Measurements from ENCODE around the gene FSTL3.

The FSTL3 gene

DNA sequence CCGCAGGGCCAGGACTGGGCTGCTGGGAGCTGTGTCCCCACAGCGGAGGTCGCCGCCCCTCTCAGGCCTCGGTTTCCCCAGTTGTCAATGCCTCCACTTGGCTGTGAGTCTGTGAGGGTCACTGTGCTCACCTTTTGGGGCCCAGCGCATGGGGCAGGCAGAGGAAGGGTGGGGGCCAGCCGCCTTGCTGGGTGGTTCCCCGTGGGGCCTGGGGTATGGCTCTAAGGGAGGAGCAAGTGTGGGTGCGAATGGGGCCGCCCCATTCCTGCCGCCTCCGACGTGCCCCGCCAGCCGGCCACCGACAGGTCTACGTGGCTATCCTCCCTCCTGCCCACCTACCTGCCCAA lies 37.3 kb upstream of the FSTL3 start:
- TF ChIP-seq TAF1 (IDR thresholded peaks at IDR 0.05; ENCODE audit: low read depth, low read length) (no peak), POU2F2 (IDR thresholded peaks at IDR 0.05; ENCODE audit: low read depth, low read length) (no peak), POLR2AphosphoS5 (IDR thresholded peaks at IDR 0.05; ENCODE audit: low read depth, low read length) (no peak), POLR2A (IDR thresholded peaks at IDR 0.05; ENCODE audit: low read depth, low read length) (no peak), SPI1 (IDR thresholded peaks at IDR 0.05; ENCODE audit: low read depth, low read length) (no peak), PAX5 (IDR thresholded peaks at IDR 0.05; ENCODE audit: insufficient read depth, low read length, severe bottlenecking) (no peak)
- no peak for DNase-seq (ENCODE audit: insufficient read length, low spot score)
- FAIRE-seq: no peak

DNA sequence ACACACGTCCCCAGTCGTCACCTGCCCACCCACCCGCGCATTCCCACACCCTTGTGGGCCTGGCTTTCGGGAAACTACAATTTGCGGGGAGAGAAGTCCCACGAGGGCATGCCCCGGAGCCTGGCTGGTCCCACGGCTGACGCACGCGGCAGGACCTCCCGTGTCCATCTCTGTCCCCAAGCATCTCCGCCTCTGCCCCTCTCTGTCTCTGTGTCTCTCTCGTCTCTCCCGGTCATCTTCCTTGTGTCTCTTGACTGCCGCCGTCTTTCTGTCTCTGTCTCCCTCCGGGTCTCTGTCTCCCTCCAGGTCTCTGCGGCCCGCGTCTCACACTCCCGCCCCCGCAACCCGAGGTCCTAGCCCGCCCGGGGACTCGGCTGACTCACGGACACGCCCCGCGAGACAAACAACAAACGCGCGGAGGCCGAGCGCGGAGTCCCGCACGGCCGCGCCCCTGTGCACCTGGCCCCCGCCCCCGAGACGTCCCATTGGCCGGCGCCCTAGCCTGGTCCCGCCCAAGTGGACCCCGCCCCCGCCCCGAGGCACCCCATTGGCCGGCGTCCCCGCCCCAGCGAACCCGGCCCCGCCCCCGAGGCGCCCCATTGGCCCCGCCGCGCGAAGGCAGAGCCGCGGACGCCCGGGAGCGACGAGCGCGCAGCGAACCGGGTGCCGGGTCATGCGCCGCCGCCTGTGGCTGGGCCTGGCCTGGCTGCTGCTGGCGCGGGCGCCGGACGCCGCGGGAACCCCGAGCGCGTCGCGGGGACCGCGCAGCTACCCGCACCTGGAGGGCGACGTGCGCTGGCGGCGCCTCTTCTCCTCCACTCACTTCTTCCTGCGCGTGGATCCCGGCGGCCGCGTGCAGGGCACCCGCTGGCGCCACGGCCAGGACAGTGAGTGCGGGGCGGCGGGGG lies 36.7 kb upstream of the FSTL3 start, which contains the start of gene FGF22:
Gene FGF22 (plus strand): TSS at position 627 of the 908 bp plus-strand sequence. CDS start 47 bp downstream, at position 674.
- FAIRE-seq (peak; percentile 65), DNase-seq (ENCODE audit: insufficient read length, low spot score) (peak; percentile 98)
- TF ChIP-seq PAX5 (IDR thresholded peaks at IDR 0.05; ENCODE audit: insufficient read depth, low read length, severe bottlenecking): no peak
- no peak for TF ChIP-seq POLR2AphosphoS5 (IDR thresholded peaks at IDR 0.05; ENCODE audit: low read depth, low read length)
- no peak for TF ChIP-seq TAF1 (IDR thresholded peaks at IDR 0.05; ENCODE audit: low read depth, low read length)
- no peak for TF ChIP-seq POU2F2 (IDR thresholded peaks at IDR 0.05; ENCODE audit: low read depth, low read length)
- TF ChIP-seq POLR2A (IDR thresholded peaks at IDR 0.05; ENCODE audit: low read depth, low read length): no peak
- no peak for TF ChIP-seq SPI1 (IDR thresholded peaks at IDR 0.05; ENCODE audit: low read depth, low read length)

DNA sequence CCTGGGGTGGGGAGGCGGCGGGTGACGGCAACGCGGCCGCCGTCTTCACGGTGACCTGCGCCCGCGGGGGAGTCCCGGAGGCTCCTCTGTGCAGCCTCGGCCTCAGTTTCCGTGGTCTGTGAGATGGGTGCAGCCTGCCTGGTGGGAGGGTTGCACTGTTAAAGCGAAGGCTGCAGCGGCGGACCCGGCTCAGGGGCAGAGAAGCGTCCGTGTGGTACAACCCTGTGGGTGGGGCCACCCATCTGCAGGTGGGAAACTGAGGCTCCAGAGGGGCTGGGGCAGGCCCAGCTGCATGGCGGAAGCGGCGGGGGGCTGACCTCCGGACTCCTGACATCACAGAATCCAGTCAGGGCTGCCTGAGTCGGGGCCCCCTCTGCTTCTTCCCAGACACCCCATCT lies 36.0 kb upstream of the FSTL3 start:
- no peak for DNase-seq (ENCODE audit: insufficient read length, low spot score)
- TF ChIP-seq POU2F2 (IDR thresholded peaks at IDR 0.05; ENCODE audit: low read depth, low read length): no peak
- TF ChIP-seq POLR2AphosphoS5 (IDR thresholded peaks at IDR 0.05; ENCODE audit: low read depth, low read length): no peak
- TF ChIP-seq SPI1 (IDR thresholded peaks at IDR 0.05; ENCODE audit: low read depth, low read length): no peak
- no peak for TF ChIP-seq TAF1 (IDR thresholded peaks at IDR 0.05; ENCODE audit: low read depth, low read length)
- no peak for TF ChIP-seq PAX5 (IDR thresholded peaks at IDR 0.05; ENCODE audit: insufficient read depth, low read length, severe bottlenecking)
- no peak for TF ChIP-seq POLR2A (IDR thresholded peaks at IDR 0.05; ENCODE audit: low read depth, low read length)
- FAIRE-seq: no peak

DNA sequence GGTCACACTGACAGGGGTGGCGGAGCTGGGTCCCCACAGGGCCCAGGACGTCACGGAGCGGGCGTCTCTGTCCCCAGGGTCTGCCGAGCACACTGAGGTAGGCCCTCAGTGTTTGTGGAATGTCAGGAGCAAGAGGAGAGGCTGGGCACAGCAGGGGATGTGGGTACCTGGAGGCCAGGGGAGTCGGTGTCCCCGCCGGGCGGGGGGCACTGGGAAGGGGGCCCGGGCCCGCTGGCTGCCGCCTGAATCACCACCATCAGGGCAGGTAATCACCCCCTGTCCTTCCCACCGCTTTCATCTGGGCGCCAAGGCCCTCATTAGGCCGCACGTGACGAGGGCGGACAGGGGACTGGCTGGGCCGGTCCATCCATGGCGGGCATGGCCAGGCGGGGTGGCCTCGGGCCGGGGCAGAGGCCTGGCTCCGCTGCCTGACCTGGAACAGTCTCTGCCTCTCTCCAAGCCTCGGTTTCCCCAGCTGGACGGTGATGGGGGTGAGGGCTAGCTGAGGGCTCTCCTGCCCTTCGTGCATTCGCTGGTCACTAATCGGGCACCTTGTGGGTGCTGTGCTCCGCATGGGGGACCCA lies 35.5 kb upstream of the FSTL3 start:
- DNase-seq (ENCODE audit: insufficient read length, low spot score) (no peak), FAIRE-seq (no peak)
- TF ChIP-seq SPI1 (IDR thresholded peaks at IDR 0.05; ENCODE audit: low read depth, low read length) (no peak), TAF1 (IDR thresholded peaks at IDR 0.05; ENCODE audit: low read depth, low read length) (no peak), POLR2AphosphoS5 (IDR thresholded peaks at IDR 0.05; ENCODE audit: low read depth, low read length) (no peak), PAX5 (IDR thresholded peaks at IDR 0.05; ENCODE audit: insufficient read depth, low read length, severe bottlenecking) (no peak), POU2F2 (IDR thresholded peaks at IDR 0.05; ENCODE audit: low read depth, low read length) (no peak), POLR2A (IDR thresholded peaks at IDR 0.05; ENCODE audit: low read depth, low read length) (no peak)

DNA sequence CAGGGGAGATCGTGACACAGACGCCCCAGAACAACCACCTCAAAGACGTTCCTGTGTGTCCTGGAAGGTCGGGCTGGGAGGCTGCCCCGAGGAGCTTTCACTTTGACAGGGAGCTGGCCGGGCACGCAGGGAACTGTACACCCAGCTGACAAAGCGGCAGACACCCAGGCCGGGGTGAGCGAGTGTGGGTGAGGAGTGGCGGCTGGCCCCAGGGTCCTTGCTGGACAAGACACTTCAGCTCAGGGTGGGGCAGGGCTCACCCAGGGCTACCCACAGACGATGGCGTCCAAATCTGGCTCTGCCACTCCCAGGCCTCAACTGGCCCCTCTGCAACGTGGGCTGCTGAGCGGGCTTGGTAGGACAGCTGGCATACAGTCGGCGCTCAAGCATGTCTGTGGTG lies 34.5 kb upstream of the FSTL3 start:
- FAIRE-seq (peak; percentile 5), DNase-seq (ENCODE audit: insufficient read length, low spot score) (no peak)
- no peak for TF ChIP-seq PAX5 (IDR thresholded peaks at IDR 0.05; ENCODE audit: insufficient read depth, low read length, severe bottlenecking)
- TF ChIP-seq POU2F2 (IDR thresholded peaks at IDR 0.05; ENCODE audit: low read depth, low read length): no peak

DNA sequence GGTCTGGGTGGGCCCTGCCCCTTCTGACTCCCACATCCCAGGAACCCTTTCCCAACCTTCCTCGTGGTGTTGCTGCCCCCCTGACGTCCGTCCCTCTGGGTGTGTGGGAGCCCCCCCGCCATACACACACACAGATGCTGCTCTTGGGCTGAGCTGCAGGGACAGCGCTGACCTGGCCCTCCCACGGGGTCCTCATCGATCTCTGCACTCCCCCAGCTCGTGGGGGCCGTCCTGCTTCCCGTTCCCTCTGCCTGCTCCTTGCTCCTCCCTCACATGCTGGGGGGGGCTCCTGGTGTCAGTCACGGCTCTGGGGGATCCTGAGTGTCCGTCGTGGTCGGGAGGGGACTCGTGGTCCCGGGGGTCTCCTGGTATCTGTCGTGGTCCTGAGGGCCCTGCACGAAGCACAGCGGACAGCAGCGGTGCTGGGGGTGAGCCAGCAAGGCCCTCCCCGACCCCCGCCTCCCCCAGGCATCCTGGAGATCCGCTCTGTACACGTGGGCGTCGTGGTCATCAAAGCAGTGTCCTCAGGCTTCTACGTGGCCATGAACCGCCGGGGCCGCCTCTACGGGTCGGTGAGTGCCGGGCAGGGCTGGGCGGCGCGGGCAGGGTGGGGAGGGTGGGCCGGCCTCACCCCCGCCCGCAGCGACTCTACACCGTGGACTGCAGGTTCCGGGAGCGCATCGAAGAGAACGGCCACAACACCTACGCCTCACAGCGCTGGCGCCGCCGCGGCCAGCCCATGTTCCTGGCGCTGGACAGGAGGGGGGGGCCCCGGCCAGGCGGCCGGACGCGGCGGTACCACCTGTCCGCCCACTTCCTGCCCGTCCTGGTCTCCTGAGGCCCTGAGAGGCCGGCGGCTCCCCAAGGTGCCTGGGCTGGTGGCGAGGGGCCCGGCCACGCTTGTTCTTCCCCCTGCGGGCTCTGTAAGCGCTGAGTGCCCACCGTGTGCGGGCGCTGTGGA lies 33.1 kb upstream of the FSTL3 start:
- TF ChIP-seq PAX5 (IDR thresholded peaks at IDR 0.05; ENCODE audit: insufficient read depth, low read length, severe bottlenecking): no peak
- TF ChIP-seq POLR2A (IDR thresholded peaks at IDR 0.05; ENCODE audit: low read depth, low read length): no peak
- TF ChIP-seq TAF1 (IDR thresholded peaks at IDR 0.05; ENCODE audit: low read depth, low read length): no peak
- no peak for TF ChIP-seq SPI1 (IDR thresholded peaks at IDR 0.05; ENCODE audit: low read depth, low read length)
- TF ChIP-seq POLR2AphosphoS5 (IDR thresholded peaks at IDR 0.05; ENCODE audit: low read depth, low read length): no peak
- TF ChIP-seq POU2F2 (IDR thresholded peaks at IDR 0.05; ENCODE audit: low read depth, low read length): no peak
- DNase-seq (ENCODE audit: insufficient read length, low spot score) (no peak), FAIRE-seq (no peak)

DNA sequence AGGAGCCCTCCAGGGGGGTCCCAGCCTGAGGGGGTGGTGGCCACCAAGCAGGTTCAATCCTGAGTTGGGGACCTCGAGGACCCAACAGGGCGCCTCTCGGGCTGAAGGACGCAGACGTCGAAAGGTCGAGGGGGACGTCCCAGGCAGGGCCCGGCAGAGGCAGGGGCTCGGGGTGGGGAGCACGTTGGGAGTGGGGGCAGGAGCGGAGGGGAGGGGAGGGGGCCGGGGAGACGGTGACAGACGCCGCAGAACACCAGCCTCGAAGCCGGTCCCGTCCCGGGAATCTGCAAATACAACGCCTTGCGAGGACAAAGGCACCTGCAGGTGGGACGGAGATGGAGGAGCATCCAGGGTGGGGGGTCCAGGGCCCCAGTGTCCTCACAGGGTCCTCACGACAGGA lies 32.5 kb upstream of the FSTL3 start:
- FAIRE-seq (no peak), DNase-seq (ENCODE audit: insufficient read length, low spot score) (no peak)
- no peak for TF ChIP-seq POU2F2 (IDR thresholded peaks at IDR 0.05; ENCODE audit: low read depth, low read length)
- TF ChIP-seq POLR2A (IDR thresholded peaks at IDR 0.05; ENCODE audit: low read depth, low read length): no peak
- no peak for TF ChIP-seq PAX5 (IDR thresholded peaks at IDR 0.05; ENCODE audit: insufficient read depth, low read length, severe bottlenecking)
- no peak for TF ChIP-seq POLR2AphosphoS5 (IDR thresholded peaks at IDR 0.05; ENCODE audit: low read depth, low read length)
- TF ChIP-seq TAF1 (IDR thresholded peaks at IDR 0.05; ENCODE audit: low read depth, low read length): no peak
- no peak for TF ChIP-seq SPI1 (IDR thresholded peaks at IDR 0.05; ENCODE audit: low read depth, low read length)

DNA sequence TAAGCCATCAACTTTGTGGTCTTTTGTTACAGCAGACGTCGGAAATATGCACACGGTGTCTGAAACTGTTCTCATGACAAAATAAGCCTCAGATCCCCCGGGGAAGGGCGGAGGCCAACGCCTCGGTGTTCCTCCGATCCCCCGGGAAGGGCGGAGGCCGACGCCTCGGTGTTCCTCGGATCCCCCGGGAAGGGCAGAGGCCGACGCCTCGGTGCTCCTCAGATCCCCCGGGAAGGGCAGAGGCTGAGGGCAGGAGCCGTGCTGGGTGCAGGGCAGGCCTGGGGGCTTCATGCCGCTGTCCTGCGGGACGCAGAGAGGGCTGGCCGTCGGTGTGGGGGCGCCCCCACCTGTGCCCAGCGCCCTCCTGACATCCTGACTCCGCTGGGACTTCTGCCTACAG lies 31.8 kb upstream of the FSTL3 start:
- no peak for DNase-seq (ENCODE audit: insufficient read length, low spot score)
- FAIRE-seq: no peak
- TF ChIP-seq SPI1 (IDR thresholded peaks at IDR 0.05; ENCODE audit: low read depth, low read length) (no peak), POLR2A (IDR thresholded peaks at IDR 0.05; ENCODE audit: low read depth, low read length) (no peak), POU2F2 (IDR thresholded peaks at IDR 0.05; ENCODE audit: low read depth, low read length) (no peak), POLR2AphosphoS5 (IDR thresholded peaks at IDR 0.05; ENCODE audit: low read depth, low read length) (no peak), TAF1 (IDR thresholded peaks at IDR 0.05; ENCODE audit: low read depth, low read length) (no peak), PAX5 (IDR thresholded peaks at IDR 0.05; ENCODE audit: insufficient read depth, low read length, severe bottlenecking) (no peak)

DNA sequence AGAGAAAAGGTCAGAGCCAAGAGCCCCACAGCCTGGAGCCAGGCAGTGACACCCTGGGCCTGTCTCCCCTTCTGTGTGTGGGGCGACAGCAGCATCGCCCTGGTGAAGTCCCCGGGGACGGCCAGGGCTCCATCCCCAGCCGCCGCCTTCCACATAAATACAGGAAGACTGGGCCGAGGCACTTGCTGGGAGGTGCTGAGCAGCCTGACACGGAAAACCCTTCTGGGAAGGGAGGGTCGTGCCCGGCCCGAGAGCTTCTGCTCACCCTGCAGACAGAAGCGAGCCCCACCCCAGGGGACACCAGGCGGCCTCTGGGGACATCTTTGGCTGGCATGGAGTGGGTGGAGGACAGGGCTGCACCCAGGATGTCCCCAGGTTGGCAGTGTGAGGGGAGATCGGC lies 31.4 kb upstream of the FSTL3 start:
- DNase-seq (ENCODE audit: insufficient read length, low spot score) (no peak), FAIRE-seq (no peak)
- TF ChIP-seq POU2F2 (IDR thresholded peaks at IDR 0.05; ENCODE audit: low read depth, low read length) (no peak), POLR2AphosphoS5 (IDR thresholded peaks at IDR 0.05; ENCODE audit: low read depth, low read length) (no peak), TAF1 (IDR thresholded peaks at IDR 0.05; ENCODE audit: low read depth, low read length) (no peak), POLR2A (IDR thresholded peaks at IDR 0.05; ENCODE audit: low read depth, low read length) (no peak), SPI1 (IDR thresholded peaks at IDR 0.05; ENCODE audit: low read depth, low read length) (no peak), PAX5 (IDR thresholded peaks at IDR 0.05; ENCODE audit: insufficient read depth, low read length, severe bottlenecking) (no peak)
